ENCODE results near the gene IDH1.

DNA sequence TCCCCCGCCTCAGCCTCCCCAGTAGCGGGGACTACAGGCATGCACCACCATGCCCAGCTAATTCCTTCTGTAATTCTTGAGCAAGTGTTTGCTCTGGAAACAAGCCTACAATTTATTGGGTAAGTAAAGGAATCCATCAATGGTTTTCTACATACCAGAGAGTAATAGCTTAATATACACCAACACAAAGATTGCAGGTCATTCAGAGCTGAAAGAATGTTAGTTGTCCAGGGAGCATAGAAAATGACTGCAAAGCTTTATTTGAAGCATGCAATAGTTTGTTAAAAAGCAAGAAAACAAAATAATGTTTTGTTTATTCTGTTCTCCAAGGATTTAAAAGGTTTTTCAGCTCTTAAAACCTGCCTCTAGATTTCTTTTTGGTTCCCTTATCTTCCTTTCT, 5.6 kb downstream of the IDH1 start:
- TF ChIP-seq, protein P1, sequence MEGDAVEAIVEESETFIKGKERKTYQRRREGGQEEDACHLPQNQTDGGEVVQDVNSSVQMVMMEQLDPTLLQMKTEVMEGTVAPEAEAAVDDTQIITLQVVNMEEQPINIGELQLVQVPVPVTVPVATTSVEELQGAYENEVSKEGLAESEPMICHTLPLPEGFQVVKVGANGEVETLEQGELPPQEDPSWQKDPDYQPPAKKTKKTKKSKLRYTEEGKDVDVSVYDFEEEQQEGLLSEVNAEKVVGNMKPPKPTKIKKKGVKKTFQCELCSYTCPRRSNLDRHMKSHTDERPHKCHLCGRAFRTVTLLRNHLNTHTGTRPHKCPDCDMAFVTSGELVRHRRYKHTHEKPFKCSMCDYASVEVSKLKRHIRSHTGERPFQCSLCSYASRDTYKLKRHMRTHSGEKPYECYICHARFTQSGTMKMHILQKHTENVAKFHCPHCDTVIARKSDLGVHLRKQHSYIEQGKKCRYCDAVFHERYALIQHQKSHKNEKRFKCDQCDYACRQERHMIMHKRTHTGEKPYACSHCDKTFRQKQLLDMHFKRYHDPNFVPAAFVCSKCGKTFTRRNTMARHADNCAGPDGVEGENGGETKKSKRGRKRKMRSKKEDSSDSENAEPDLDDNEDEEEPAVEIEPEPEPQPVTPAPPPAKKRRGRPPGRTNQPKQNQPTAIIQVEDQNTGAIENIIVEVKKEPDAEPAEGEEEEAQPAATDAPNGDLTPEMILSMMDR (IDR thresholded peaks at IDR 0.05), result no peak
- TF ChIP-seq POLR2A (IDR thresholded peaks at IDR 0.05), result no peak

Data from ovary (tissue), 3 donors.